NCI-H128 (cell line): Measurements from ENCODE around the gene TNFRSF21.

Source experiments
- DNase-seq: peaks from one replicate; lab custom pipeline; 2025; ENCODE audit not compliant: unreplicated experiment; lab: John Stamatoyannopoulos, UW

The TNFRSF21 gene

GRCh38 chr6:47254051-47254450 lies 55.7 kb downstream of the TNFRSF21 start:
- DNase-seq, result no peak

- DNase-seq, result no peak
Observed at GRCh38 chr6:47253136-47253535, 56.6 kb downstream of the TNFRSF21 start.

- DNase-seq, result no peak
Observed at GRCh38 chr6:47252633-47253032, 57.1 kb downstream of the TNFRSF21 start.

DNA sequence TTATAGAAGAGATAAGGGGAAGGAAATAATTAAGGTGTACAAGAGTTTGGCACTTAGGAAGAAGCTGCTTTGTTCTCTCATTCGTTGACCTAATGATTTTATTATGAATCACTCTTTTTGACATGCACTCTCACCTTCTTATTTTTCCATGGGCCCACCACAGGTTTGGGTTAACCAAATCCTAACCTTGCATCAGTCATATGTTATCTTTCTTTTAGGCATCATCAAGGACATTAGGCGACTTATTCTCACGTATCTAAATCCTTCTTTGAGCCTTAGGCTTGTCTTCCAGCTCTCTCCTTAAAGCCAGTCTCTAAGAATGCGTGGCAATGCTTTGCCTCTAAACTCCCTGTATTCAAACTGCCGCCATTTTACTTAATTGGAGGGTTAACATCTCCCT lies 58.3 kb downstream of the TNFRSF21 start:
- no peak for DNase-seq

GRCh38 chr6:47250302-47250701 lies 59.4 kb downstream of the TNFRSF21 start:
- DNase-seq, result no peak

- DNase-seq, result no peak
Observed at GRCh38 chr6:47248446-47248845, 61.3 kb downstream of the TNFRSF21 start.

DNA sequence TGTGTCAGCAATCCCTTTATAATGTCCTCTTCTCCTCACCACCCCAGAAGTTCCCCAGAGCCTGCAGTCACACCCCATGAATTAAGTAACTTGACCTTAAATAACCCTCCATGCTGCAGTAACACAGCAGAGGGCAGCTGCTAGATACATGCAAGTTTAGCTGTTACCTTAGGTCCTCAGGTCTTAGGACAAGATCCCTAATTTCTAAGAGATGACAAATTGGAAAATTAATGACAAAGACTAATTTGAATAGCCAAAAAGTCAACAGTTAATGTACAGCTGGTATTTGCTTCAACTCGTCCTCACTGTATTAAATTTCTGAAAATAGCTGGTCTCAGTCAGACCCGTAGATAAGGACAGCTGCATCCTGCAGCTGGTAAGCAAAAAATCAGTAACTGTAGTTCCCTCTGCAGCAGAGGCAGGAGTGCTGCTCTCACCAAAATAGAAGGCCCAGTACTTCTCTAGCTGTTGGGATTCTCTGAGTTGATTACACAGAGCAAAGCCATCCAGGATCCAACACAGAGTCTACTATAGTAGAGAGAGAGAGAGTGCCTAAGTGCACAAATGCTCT lies 62.4 kb downstream of the TNFRSF21 start:
- no peak for DNase-seq

GRCh38 chr6:47246551-47246950 lies 63.2 kb downstream of the TNFRSF21 start:
- DNase-seq, result no peak

- DNase-seq, result no peak
Observed at GRCh38 chr6:47245745-47246371, 63.8 kb downstream of the TNFRSF21 start.

- no peak for DNase-seq
Observed at GRCh38 chr6:47242483-47243386, 67.0 kb downstream of the TNFRSF21 start.

DNA sequence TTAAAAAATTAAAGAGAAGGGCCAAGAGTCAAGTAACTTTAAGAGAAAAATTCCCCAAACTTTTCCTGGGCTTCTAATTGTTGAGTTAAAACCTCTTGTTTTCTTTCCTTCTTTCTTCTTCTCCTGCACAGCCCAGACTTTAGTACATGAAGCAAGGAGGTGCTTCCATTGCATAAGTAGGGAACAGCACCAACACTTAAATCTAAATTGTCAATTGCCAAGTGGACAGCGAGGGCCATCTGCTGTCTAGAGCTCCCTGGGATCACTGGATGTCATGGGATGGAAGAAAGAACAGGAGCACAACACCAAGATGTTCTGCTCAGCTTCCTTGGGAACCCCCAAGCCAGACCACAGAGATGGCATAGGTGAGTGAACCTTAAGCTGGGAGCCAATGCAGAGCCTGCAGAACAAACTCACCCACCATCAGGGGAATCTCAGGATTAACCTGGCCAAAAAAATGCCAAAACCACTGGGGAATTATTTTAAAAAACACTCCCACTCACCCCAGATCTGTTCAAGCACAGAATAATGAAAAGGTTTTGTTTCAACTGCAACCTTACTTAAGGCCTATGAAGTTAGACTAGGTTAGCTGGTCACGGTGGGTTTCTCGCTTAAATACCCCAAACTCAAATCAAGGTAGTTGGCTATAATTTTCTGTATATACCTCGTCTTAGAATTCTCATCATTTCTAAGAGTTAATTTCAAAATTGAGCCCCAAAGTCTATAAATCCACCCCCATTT lies 67.8 kb downstream of the TNFRSF21 start:
- DNase-seq, result no peak

DNA sequence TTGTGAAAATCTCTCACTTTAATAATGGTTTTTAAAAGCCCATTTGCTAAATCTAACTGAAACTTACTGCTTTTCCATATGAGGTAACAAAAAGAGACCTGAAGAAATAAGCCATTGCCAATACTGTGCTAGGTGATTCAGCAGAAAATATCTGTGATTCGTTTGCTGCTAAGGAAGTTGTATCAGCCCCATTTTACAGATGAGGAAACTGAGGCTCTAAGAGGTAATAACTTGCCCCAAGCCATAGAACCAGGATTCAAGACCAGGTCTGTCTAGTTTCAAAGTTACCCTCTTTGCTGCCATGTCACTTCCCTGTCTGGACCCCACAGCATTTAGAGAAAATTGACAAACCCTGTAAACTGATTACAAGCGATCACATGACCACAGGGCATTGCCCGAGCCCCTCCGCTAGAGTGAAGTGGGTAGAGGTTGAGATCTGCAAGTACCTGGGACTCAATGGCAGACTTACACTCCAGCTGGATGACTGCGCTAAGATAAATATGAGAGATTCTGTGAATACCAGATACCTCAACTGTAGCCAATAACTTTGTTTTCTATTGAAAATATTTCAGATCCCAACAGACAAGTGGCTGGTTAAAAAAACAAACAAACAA lies 69.3 kb downstream of the TNFRSF21 start:
- no peak for DNase-seq

GRCh38 chr6:47239546-47239945 lies 70.2 kb downstream of the TNFRSF21 start:
- DNase-seq, result no peak

- no peak for DNase-seq
Observed at GRCh38 chr6:47238456-47238995, 71.2 kb downstream of the TNFRSF21 start.

DNA sequence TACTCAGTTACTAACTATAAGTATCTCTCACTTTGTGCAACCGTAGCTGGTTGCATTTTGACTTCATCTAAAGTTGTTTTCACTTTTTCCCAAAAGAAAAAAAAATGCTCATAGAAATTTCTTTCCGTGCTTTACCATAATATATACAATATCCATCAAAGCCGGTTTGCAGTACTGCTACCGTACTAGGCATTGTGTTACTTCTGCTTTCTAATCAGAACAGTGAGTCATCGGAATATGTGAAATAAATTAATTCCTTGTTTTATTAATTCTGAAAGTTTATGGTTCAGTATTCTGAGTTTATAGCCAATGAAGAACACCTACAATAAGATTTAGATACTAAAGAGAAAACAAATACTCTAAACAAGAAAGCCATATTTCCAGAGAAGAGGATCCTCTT lies 72.5 kb downstream of the TNFRSF21 start:
- DNase-seq, result no peak

- DNase-seq, result peak; percentile 9
Observed at GRCh38 chr6:47235964-47236760, 73.5 kb downstream of the TNFRSF21 start.

- no peak for DNase-seq
Observed at GRCh38 chr6:47235421-47235820, 74.3 kb downstream of the TNFRSF21 start.

DNA sequence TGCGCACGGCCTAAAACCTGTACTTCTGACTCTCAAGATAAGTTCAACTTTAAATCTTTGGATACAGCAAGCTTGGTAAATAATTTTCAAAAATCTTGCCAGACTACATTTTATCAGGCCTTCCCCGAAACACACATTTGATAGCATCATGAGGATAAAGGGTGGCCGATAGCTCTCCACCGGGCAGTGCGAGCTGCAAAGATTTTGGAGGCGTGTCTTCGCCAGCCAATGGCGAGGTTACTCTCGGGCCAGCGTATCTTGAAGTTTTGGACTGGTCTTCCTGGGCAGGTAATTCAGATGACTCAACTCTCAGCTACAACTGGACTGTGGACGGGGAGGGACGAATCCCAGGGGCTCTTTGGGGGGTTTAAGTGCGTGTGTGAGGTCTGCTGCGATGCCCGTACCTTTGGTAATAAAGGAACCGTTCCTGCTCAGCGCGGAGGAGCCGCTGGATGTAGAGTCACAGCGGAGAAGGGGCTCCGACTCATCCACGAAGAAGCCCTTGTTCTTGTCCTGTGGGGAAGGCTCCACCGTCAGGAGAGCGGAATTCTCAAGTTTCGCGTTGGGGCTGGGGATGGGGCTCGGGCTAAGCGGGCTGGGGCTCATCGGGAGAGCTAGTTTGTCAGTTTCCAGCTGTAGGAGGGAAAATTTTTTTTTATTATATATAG lies 75.3 kb downstream of the TNFRSF21 start:
- DNase-seq, result no peak

- DNase-seq, result no peak
Observed at GRCh38 chr6:47231151-47231550, 78.6 kb downstream of the TNFRSF21 start.
